Rectal smooth muscle tissue (tissue), 1 donor: ENCODE results near the gene WT1.
"Not testable (repeated sequence)": the region's sequence is repeated elsewhere in the genome, so short reads cannot be mapped to it uniquely, and the experiment has no call there.

ENCODE experiments used
- H3K27ac ChIP-seq: one replicate; pipeline ENCODE4 v1.7.0; 2013; ENCODE audit warnings: low read depth, low read length, inconsistent platforms
- H3K27me3 ChIP-seq: one replicate; pipeline ENCODE4 v1.7.0; 2013; ENCODE audit warnings: low read length; ENCODE audit not compliant: control insufficient read depth, insufficient read depth
- H3K36me3 ChIP-seq: one replicate; pipeline ENCODE4 v1.7.0; 2013; ENCODE audit warnings: low read length; ENCODE audit not compliant: control insufficient read depth, insufficient read depth
- H3K4me1 ChIP-seq: one replicate; pipeline ENCODE4 v1.7.0; 2013; ENCODE audit warnings: low read length; ENCODE audit not compliant: control insufficient read depth, insufficient read depth
- H3K4me3 ChIP-seq: one replicate; pipeline ENCODE4 v1.7.0; 2013; ENCODE audit warnings: low read length
- H3K9ac ChIP-seq: one replicate; pipeline ENCODE4 v1.7.0; 2013; ENCODE audit warnings: low read length

WT1 gene

GRCh38 chr11:32435511-32435941 is at the start of gene WT1:
Gene WT1, minus strand, starts transcription at chr11:32435539.
- Histone ChIP-seq H3K27me3 (peaks cover 66% of the 10 kb centered on the region), H3K4me1 (no peaks in the 10 kb centered on the region), H3K9ac (no peak within 1 kb of the TSS), H3K27ac (no peak within 1 kb of the TSS), H3K36me3 (no peaks in the 10 kb centered on the region), H3K4me3 (peak within 1 kb of the TSS; percentile 19)

GRCh38 chr11:32479291-32479690 is 44.0 kb upstream of the WT1 start:
- no peaks in the 10 kb centered on the region for H3K27me3 ChIP-seq
- H3K9ac ChIP-seq, result no peak overlapping the region
- no peaks in the 10 kb centered on the region for H3K36me3 ChIP-seq
- no peaks in the 10 kb centered on the region for H3K4me1 ChIP-seq
- no peak overlapping the region for H3K4me3 ChIP-seq
- no peak overlapping the region for H3K27ac ChIP-seq

- Histone ChIP-seq H3K27ac (no peak overlapping the region), H3K4me1 (no peaks in the 10 kb centered on the region), H3K27me3 (no peaks in the 10 kb centered on the region), H3K9ac (no peak overlapping the region), H3K4me3 (no peak overlapping the region), H3K36me3 (no peaks in the 10 kb centered on the region)
Observed at GRCh38 chr11:32478277-32478731, 43.0 kb upstream of the WT1 start.

GRCh38 chr11:32473282-32473909 is 38.1 kb upstream of the WT1 start:
- H3K9ac ChIP-seq, result no peak overlapping the region
- no peaks in the 10 kb centered on the region for H3K27me3 ChIP-seq
- no peak overlapping the region for H3K4me3 ChIP-seq
- H3K4me1 ChIP-seq, result no peaks in the 10 kb centered on the region
- H3K27ac ChIP-seq, result no peak overlapping the region
- no peaks in the 10 kb centered on the region for H3K36me3 ChIP-seq

GRCh38 chr11:32472226-32472625 is 36.9 kb upstream of the WT1 start:
- no peak overlapping the region for H3K27ac ChIP-seq
- no peaks in the 10 kb centered on the region for H3K4me1 ChIP-seq
- H3K36me3 ChIP-seq, result no peaks in the 10 kb centered on the region
- H3K9ac ChIP-seq, result no peak overlapping the region
- H3K27me3 ChIP-seq, result no peaks in the 10 kb centered on the region
- no peak overlapping the region for H3K4me3 ChIP-seq

GRCh38 chr11:32471544-32471943 is 36.2 kb upstream of the WT1 start:
- not testable (repeated sequence) for H3K9ac ChIP-seq, H3K4me3 ChIP-seq, H3K36me3 ChIP-seq, H3K4me1 ChIP-seq, H3K27ac ChIP-seq, H3K27me3 ChIP-seq

GRCh38 chr11:32469791-32470190 is 34.5 kb upstream of the WT1 start:
- no peak overlapping the region for H3K9ac ChIP-seq
- no peaks in the 10 kb centered on the region for H3K27me3 ChIP-seq
- H3K36me3 ChIP-seq, result no peaks in the 10 kb centered on the region
- no peak overlapping the region for H3K27ac ChIP-seq
- no peaks in the 10 kb centered on the region for H3K4me1 ChIP-seq
- H3K4me3 ChIP-seq, result no peak overlapping the region

GRCh38 chr11:32466279-32466915 is 31.1 kb upstream of the WT1 start:
- no peaks in the 10 kb centered on the region for H3K27me3 ChIP-seq
- no peaks in the 10 kb centered on the region for H3K4me1 ChIP-seq
- H3K27ac ChIP-seq, result no peak overlapping the region
- H3K9ac ChIP-seq, result no peak overlapping the region
- no peaks in the 10 kb centered on the region for H3K36me3 ChIP-seq
- H3K4me3 ChIP-seq, result no peak overlapping the region

- Histone ChIP-seq H3K4me1 (no peaks in the 10 kb centered on the region), H3K4me3 (no peak overlapping the region), H3K27ac (no peak overlapping the region), H3K36me3 (no peaks in the 10 kb centered on the region), H3K27me3 (no peaks in the 10 kb centered on the region), H3K9ac (no peak overlapping the region)
Observed at GRCh38 chr11:32464078-32464477, 28.7 kb upstream of the WT1 start.

GRCh38 chr11:32462011-32462690 is 26.8 kb upstream of the WT1 start:
- no peak overlapping the region for H3K9ac ChIP-seq
- no peaks in the 10 kb centered on the region for H3K4me1 ChIP-seq
- no peak overlapping the region for H3K4me3 ChIP-seq
- H3K27ac ChIP-seq, result no peak overlapping the region
- H3K27me3 ChIP-seq, result no peaks in the 10 kb centered on the region
- H3K36me3 ChIP-seq, result no peaks in the 10 kb centered on the region

GRCh38 chr11:32456864-32457263 is 21.5 kb upstream of the WT1 start:
- Histone ChIP-seq H3K4me3 (no peak overlapping the region), H3K27ac (no peak overlapping the region), H3K27me3 (no peaks in the 10 kb centered on the region), H3K36me3 (no peaks in the 10 kb centered on the region), H3K4me1 (no peaks in the 10 kb centered on the region), H3K9ac (no peak overlapping the region)

GRCh38 chr11:32454993-32455392 is 19.7 kb upstream of the WT1 start:
- Histone ChIP-seq H3K36me3 (no peaks in the 10 kb centered on the region), H3K27me3 (no peaks in the 10 kb centered on the region), H3K4me3 (no peak overlapping the region), H3K4me1 (no peaks in the 10 kb centered on the region), H3K27ac (no peak overlapping the region), H3K9ac (no peak overlapping the region)
